HG02970 (cell line): ENCODE data around the gene B2M.

Source experiments
- ATAC-seq: cut with Tn5 transposase; IDR thresholded peaks from one replicate; pipeline ENCODE4 v1.9.1; 2021; ENCODE audit warnings: mild to moderate bottlenecking, moderate library complexity, moderate number of reproducible peaks; ENCODE audit not compliant: unreplicated experiment, low FRiP score

The B2M gene

GRCh38 chr15:44765036-44765435 lies 53.7 kb downstream of the B2M start:
- no peak for ATAC-seq
